GM21619 (cell line): ENCODE results near the gene PTPRN2.
"Not testable (repeated sequence)": the region's sequence is repeated elsewhere in the genome, so short reads cannot be mapped to it uniquely, and the experiment has no call there.

Experiments used
- ATAC-seq: cut with Tn5 transposase; IDR thresholded peaks from one replicate; pipeline ENCODE4 v1.9.1; 2021; ENCODE audit not compliant: unreplicated experiment

PTPRN2 gene

DNA sequence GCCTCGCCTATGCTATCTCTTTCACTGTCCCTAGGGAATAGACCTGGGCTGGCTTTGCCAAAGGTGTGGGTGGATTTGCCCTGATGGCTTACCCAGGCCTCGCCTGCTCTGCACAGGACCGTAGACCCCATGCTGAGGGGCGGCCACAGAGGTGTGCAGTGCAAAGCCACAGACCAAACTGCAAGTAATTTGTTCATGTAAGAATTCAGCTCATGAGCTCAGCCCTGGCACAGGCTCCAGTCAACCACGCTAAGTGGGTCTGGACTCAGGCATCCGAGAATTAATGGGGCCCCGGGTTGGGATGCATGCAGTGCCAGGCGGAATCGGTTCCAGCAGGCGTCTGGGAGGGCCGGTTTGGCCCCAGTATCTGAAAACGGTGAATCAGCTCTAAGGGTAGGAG is 805.6 kb downstream of the PTPRN2 start:
- no peak for ATAC-seq

DNA sequence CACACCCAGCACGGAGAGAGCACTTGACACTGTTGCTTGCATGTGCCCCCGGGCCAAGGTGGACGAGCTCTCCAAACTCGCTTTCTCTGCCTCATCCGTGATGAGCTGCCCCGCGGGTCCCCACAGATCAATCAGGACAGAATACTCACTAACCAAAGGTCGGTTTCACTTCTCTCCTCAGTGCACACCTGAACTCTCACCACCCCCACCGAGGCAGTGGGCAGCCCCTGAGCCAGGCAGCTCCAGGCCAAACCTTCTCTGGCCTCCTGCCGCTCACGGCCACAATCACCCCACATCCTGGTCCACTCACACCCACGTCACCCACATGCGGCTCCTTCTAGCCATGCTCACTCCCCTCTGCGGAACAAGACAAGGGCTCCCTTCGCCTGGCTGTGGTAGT is 806.9 kb downstream of the PTPRN2 start:
- ATAC-seq, result no peak

DNA sequence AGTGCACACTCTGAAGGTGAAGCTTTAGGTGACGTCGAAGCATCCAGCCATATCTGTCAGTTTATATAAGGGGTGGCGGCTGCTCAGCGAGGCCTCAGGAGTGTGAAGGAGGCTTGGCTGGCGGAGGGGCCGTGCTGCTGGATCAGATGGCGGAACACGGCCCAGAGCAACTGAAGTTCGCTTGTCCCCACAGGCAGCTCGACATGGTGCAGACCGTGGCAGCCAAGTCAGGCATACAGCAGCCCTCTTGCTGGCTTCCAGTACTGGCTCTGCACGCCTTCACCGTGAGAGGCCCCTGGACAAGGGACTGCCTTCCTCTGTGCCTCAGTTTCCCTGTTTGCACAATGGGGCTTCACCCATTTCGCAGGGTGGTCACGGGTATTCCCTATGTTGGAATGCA is 807.3 kb downstream of the PTPRN2 start:
- no peak for ATAC-seq

DNA sequence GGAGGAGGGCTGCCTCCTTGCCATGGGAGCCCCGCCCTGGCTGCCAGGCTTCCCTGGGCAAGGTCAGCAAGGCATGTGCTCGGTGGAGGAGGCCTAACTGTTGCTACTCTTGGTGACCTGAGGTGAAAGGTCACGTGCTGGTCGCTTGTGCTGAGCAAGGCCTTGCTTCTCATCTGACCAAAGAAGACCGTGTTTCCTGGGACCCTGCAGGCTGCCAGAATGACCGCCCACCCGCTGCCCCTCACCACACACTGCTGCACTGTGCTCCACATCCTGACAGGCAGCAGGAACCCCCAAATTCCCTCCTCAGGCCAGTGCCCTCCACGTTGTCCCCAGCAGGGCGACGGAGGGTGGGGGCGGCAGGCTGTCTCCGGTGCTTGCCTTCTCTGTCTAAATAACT is 808.4 kb downstream of the PTPRN2 start:
- no peak for ATAC-seq

DNA sequence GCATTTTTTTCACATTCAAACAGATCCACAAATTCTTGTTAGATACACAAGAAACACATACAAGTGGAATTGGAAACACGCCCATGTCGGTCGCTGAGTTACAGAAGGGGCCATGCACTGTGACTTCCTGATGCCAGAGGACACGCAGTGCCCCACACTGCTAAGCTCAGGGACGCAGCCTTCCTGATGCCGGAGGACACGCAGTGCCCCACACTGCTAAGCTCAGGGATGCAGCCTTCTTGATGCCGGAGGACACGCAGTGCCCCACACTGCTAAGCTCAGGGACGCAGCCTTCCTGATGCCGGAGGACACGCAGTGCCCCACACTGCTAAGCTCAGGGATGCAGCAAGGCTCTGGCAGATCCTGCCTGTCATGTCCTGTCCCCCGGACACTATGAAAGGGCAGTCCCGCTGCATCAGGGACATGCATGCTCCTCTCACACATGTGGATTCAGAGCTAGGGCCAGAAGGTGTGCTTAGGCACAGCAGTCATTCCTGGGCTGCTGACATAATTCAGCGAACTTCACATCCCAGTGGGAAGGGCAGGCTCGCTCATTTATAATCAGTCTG is 810.3 kb downstream of the PTPRN2 start:
- not testable (repeated sequence) for ATAC-seq

DNA sequence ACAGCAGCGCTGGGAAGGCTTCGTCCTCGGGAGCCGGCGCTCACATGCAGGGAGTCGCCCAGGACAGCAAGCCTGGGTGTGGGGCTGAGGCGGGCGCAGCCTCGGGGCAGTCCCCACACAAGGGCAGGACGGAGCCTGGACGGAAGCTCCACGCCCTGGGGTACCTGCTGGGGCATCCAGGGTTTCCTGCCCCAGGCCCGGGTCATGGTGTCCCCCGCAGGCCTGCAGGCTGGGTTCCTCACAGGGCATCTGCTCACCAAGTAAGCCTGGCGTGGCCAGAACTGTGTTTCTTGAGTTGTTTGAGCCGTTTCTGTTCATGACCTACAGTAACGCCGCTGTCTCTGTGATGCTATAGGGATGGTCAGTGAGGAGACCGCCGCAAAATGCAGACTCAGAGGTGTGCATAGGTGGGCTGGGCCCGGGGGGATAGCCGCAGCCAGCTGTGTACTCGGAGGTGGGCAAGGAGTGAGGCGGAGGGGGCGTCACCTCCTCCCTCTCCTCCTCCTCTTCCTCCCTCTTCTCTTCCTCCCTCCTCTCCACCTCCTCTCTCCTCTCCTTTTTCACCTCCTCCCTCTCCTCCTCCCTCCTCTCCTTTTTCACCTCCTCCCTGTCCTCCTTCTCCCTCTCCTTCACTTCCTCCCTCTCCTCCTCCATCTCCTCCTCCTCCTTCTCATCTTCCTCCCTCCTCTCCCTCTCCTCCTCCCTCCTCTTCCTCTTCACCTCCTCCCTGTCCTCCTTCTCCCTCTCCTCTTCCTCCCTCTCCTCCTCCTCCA is 811.9 kb downstream of the PTPRN2 start:
- no peak for ATAC-seq

- no peak for ATAC-seq
Measured at GRCh38 chr7:157775021-157775559, 812.5 kb downstream of the PTPRN2 start.

DNA sequence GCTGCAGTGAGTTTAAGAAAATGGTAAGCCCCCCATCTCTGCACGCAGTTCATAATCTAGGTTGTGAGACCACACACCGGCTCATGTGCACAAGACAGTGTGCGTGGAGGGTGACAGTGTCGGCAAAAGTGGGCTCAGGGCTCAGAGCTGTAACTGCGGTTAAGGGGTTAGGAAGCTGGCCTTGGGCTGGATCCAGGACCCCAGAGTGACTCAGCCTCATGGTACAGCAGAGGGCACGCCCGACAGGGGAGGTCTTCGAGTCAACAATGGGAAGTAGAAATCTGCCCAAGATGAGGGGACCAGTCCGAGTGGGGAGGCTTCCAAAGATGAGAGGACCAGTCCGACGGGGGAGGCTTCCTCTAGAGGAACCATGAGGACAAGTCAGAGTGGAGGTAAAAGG is 813.1 kb downstream of the PTPRN2 start:
- ATAC-seq, result no peak

GRCh38 chr7:157773361-157773760 is 814.3 kb downstream of the PTPRN2 start:
- no peak for ATAC-seq

DNA sequence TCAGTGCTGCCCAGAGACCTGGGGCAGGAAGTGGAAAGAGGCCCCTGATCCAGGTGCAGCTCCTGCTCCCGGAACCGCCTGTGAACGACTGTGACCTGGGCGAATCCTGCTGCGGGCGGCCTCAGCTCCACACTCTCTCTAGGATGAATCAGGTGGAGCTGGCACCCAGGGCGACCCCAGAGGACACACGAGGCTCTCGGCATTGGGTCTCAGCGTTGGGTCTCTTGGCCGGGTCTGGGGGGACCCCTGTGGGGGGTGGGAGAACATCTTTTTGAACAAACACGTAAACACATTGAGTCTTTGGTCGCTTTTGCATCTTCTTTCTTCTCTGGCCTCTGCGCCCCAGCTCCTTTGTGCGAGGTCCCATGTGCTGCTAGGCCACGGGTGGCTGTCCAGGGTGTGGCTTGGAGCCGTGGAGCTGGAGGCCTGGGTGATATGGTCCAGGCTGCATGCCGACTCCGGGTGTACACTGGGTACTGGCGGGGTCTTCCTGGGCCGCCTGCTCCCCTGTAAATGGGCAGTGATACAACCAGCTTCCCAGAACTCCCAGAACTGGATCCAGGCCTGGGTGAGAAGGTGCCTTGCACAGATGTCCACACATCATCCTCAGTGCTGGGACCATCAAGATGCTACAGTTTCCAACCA is 815.0 kb downstream of the PTPRN2 start:
- ATAC-seq, result no peak

- ATAC-seq, result no peak
Measured at GRCh38 chr7:157771689-157772088, 815.9 kb downstream of the PTPRN2 start.

- no peak for ATAC-seq
Measured at GRCh38 chr7:157770716-157771320, 816.8 kb downstream of the PTPRN2 start.

DNA sequence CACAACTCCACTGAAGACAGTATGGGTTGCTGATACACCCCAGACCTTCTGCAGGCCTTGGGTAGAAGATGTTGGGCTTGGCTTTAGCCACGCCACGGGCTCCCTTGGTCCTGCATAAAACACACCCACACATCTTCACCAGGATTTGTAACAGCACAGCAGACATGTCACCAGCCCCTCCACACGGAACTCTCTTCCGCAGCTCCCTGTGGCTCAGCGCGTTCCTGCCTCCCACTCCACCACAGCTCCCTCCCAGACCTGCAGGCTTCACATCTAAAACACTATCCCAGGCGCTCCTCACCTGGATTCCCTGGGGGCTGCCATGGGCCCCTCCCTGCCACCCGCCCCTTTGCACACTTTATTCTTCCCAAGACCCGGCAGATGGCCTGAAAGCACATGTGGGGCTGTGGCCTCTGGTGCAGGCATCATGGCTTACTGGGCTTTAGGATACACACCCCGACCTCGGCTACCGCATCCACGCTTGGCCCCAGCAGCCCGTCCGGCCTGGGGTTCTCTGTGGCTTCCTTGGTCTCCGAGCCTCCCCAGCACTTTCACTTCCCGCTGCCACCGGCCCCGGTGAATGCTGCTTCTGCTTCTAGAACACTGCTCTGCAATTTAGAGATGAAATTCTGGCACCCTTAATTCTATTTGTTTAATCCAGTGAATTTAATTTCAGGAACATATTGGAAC is 818.0 kb downstream of the PTPRN2 start:
- ATAC-seq, result no peak

GRCh38 chr7:157769086-157769485 is 818.5 kb downstream of the PTPRN2 start:
- ATAC-seq, result no peak

DNA sequence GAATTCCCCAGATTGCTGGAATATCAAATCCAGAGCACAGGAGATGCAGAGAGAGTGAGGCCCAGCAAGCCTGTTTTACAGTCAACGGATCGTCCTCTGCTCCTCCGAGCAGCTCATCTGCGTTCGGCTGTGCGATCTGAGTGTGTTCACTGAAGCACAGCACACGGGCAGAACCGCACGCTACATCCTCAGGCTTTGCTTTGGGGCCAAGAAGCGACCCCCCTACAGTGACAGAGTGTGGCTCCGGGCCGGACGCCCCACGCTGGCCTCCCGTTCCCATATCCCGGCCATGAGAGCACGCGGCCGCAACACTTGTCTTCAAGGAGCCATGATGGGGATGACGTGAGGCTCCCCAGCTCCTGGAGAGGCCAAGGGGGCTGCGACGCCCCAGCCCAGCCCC is 819.4 kb downstream of the PTPRN2 start:
- ATAC-seq, result no peak

GRCh38 chr7:157767506-157768197 is 820.0 kb downstream of the PTPRN2 start:
- ATAC-seq, result no peak

- no peak for ATAC-seq
Measured at GRCh38 chr7:157766098-157766497, 821.5 kb downstream of the PTPRN2 start.

- ATAC-seq, result no peak
Measured at GRCh38 chr7:157764946-157765537, 822.6 kb downstream of the PTPRN2 start.

DNA sequence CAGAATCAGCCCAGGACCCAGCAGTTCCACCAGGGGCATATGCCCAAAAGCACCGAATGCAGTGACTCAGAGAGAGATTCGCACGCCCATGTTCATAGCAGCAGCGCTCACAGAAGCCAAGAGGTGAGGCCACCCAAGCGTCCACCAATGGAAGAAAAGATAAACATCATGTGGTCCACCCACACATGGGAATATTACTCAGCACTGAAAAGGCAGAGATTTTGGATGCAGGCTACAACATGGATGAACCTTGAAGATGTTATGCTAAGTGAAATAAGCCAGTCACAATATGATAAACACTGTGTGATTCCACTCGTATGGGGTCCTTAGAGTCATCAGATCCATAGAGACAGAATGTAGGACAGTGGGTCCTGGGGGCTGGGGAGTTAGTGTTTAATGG is 823.4 kb downstream of the PTPRN2 start:
- no peak for ATAC-seq
